Loucy (cell line): ENCODE results near the gene OTOP1.

ENCODE experiments used
- H2AFZ ChIP-seq: fragments of 200-600 bp; sonication (generic); 2 replicates; pipeline ENCODE4 v1.6.0; 2016; ENCODE audit warnings: antibody characterized with exemption, mild to moderate bottlenecking, low read length, moderate library complexity
- H3F3A ChIP-seq: fragments of 200-600 bp; 2 replicates; pipeline ENCODE4 v1.6.0; 2016; ENCODE audit warnings: antibody characterized with exemption, low read depth, mild to moderate bottlenecking
- H3K27me3 ChIP-seq: fragments of 200-600 bp; sonication (generic); 2 replicates; pipeline ENCODE4 v1.6.1; 2014; ENCODE audit warnings: low read length, mild to moderate bottlenecking; ENCODE audit not compliant: insufficient read depth, poor library complexity, severe bottlenecking
- H3K36me3 ChIP-seq: fragments of 200-600 bp; sonication (generic); 2 replicates; pipeline ENCODE4 v1.6.1; 2016; ENCODE audit warnings: low read length; ENCODE audit not compliant: insufficient read depth
- H3K4me1 ChIP-seq: fragments of 200-600 bp; sonication (generic); 2 replicates; pipeline ENCODE4 v1.5.1; 2014; ENCODE audit warnings: low read length, mild to moderate bottlenecking; ENCODE audit not compliant: insufficient read depth, poor library complexity, severe bottlenecking
- H3K4me2 ChIP-seq: fragments of 200-600 bp; sonication (generic); 2 replicates; pipeline ENCODE4 v1.6.0; 2014; ENCODE audit warnings: antibody characterized with exemption, low read length, low read depth, mild to moderate bottlenecking; ENCODE audit not compliant: poor library complexity, severe bottlenecking
- H3K4me3 ChIP-seq: fragments of 200-600 bp; sonication (generic); 2 replicates; pipeline ENCODE4 v1.5.1; 2014; ENCODE audit warnings: low read length, mild to moderate bottlenecking, mixed read lengths; ENCODE audit not compliant: poor library complexity, severe bottlenecking
- H3K79me2 ChIP-seq: fragments of 200-600 bp; sonication (generic); 2 replicates; pipeline ENCODE4 v1.6.1; 2014; ENCODE audit warnings: low read length; ENCODE audit not compliant: insufficient read depth
- H3K9ac ChIP-seq: fragments of 200-600 bp; sonication (generic); 2 replicates; pipeline ENCODE4 v1.6.0; 2014; ENCODE audit warnings: mild to moderate bottlenecking, low read depth, low read length, moderate library complexity; ENCODE audit not compliant: poor library complexity, severe bottlenecking
- H3K9me2 ChIP-seq: fragments of 200-600 bp; sonication (generic); replicated peaks from 2 replicates; pipeline ENCODE4 v1.6.1; 2016; ENCODE audit warnings: low read depth, low read length, mixed read lengths
- H3K9me3 ChIP-seq: fragments of 200-600 bp; sonication (generic); 2 replicates; pipeline ENCODE4 v1.6.1; 2014; ENCODE audit warnings: mild to moderate bottlenecking, antibody characterized with exemption, low read length, low read depth; ENCODE audit not compliant: insufficient read depth
- H4K20me1 ChIP-seq: fragments of 200-600 bp; sonication (generic); 2 replicates; pipeline ENCODE4 v1.6.0; 2014; ENCODE audit warnings: antibody characterized with exemption, low read length, mild to moderate bottlenecking; ENCODE audit not compliant: insufficient read depth, poor library complexity, severe bottlenecking
- CTCF ChIP-seq: fragments of 200-600 bp; sonication (generic); conservative IDR thresholded peaks from 2 replicates; pipeline ENCODE4 v1.5.1; 2014; ENCODE audit warnings: mild to moderate bottlenecking, antibody characterized with exemption, low read length
- EZH2phosphoT487 ChIP-seq: fragments of 200-600 bp; IDR thresholded peaks from 2 replicates; pipeline ENCODE4 v1.6.1; 2018; ENCODE audit warnings: antibody characterized with exemption, mild to moderate bottlenecking, moderate library complexity, borderline replicate concordance

Gene OTOP1

GRCh38 chr4:4233610-4234009 lies 6.9 kb upstream of the OTOP1 start:
- Histone ChIP-seq H3K9me3 (no peaks in the 10 kb centered on the region), H3K4me3 (no peak overlapping the region), H3K79me2 (no peaks in the 10 kb centered on the region), H3K9ac (no peak overlapping the region), H3K27me3 (no peaks in the 10 kb centered on the region), H2AFZ (no peak overlapping the region), H3K4me2 (no peak overlapping the region), H3K4me1 (no peaks in the 10 kb centered on the region), H3K36me3 (peaks cover 6% of the 10 kb centered on the region; the same call in 1 of the 2 replicates), H4K20me1 (no peaks in the 10 kb centered on the region), H3F3A (no peaks in the 10 kb centered on the region), H3K9me2 (no peaks in the 10 kb centered on the region)
- TF ChIP-seq CTCF (no peak), EZH2phosphoT487 (no peak)

GRCh38 chr4:4228356-4228668 lies 1.6 kb upstream of the OTOP1 start:
- Histone ChIP-seq H3K9ac (no peak overlapping the region), H3K9me3 (no peaks in the 10 kb centered on the region), H3K36me3 (no peaks in the 10 kb centered on the region), H3F3A (no peaks in the 10 kb centered on the region), H3K4me3 (no peak overlapping the region), H3K4me1 (no peaks in the 10 kb centered on the region), H3K79me2 (no peaks in the 10 kb centered on the region), H3K9me2 (no peaks in the 10 kb centered on the region), H3K27me3 (no peaks in the 10 kb centered on the region), H3K4me2 (no peak overlapping the region), H4K20me1 (no peaks in the 10 kb centered on the region), H2AFZ (no peak overlapping the region)
- TF ChIP-seq EZH2phosphoT487 (no peak), CTCF (no peak)

- TF ChIP-seq EZH2phosphoT487 (no peak), CTCF (no peak)
- no peaks in the 10 kb centered on the region for H3K36me3 ChIP-seq
- H3K27me3 ChIP-seq, result no peaks in the 10 kb centered on the region
- no peaks in the 10 kb centered on the region for H4K20me1 ChIP-seq
- no peaks in the 10 kb centered on the region for H3K9me3 ChIP-seq
- no peak overlapping the region for H3K4me3 ChIP-seq
- H3K9me2 ChIP-seq, result no peaks in the 10 kb centered on the region
- H3F3A ChIP-seq, result no peaks in the 10 kb centered on the region
- no peak overlapping the region for H3K4me2 ChIP-seq
- H3K4me1 ChIP-seq, result no peaks in the 10 kb centered on the region
- H2AFZ ChIP-seq, result no peak overlapping the region
- no peak overlapping the region for H3K9ac ChIP-seq
- H3K79me2 ChIP-seq, result no peaks in the 10 kb centered on the region
These were observed 1.0 kb upstream of the OTOP1 start for GRCh38 chr4:4227510-4228355.
